H7 (cell line): ENCODE measurements around the gene PIAS1. TPM values are rescaled to one million over a fixed set of nuclear protein-coding genes. Genes with fewer than 3 reads are reported as not detected.
A peak's percentile ranks its signal among the peaks of the same experiment; 100 is the strongest.
"Not testable (repeated sequence)": the region's sequence is repeated elsewhere in the genome, so short reads cannot be mapped to it uniquely, and the experiment has no call there.

Source experiments
- DNase-seq: peaks from one replicate; pipeline ENCODE4 v3.0.0; 2012
- H3K27me3 ChIP-seq: 2 replicates; pipeline ENCODE4 v1.6.0; 2011; ENCODE audit warnings: mild to moderate bottlenecking, low read length; ENCODE audit not compliant: control insufficient read depth, insufficient read depth
- H3K36me3 ChIP-seq: replicated peaks from 2 replicates; pipeline ENCODE4 v1.5.1; 2011; ENCODE audit warnings: low read length; ENCODE audit not compliant: control insufficient read depth, insufficient read depth
- H3K4me3 ChIP-seq: 2 replicates; pipeline ENCODE4 v1.5.1; 2011; ENCODE audit warnings: low read depth, mild to moderate bottlenecking, control low read depth, low read length, moderate library complexity; ENCODE audit not compliant: insufficient read depth
- total RNA-seq: library from RNA; depleted of rRNA; stranded (reverse); fragments of >200 nt; shearing (Covaris generic); gene quantifications from 2 replicates; pipeline ENCODE4 v1.2.3, GENCODE V29; 2014

PIAS1 gene
- total RNA-seq, 1 experiment from 2014 or later = 23.7 TPM

GRCh38 chr15:68208136-68208535, 154.0 kb downstream of the PIAS1 start:
- Histone ChIP-seq H3K4me3 (no peak overlapping the region), H3K36me3 (peaks cover 1% of the 10 kb centered on the region), H3K27me3 (no peaks in the 10 kb centered on the region)
- peak; percentile 30 for DNase-seq

GRCh38 chr15:68208636-68209240, 154.6 kb downstream of the PIAS1 start:
- DNase-seq = peak; percentile 27
- no peaks in the 10 kb centered on the region for H3K27me3 ChIP-seq

DNA sequence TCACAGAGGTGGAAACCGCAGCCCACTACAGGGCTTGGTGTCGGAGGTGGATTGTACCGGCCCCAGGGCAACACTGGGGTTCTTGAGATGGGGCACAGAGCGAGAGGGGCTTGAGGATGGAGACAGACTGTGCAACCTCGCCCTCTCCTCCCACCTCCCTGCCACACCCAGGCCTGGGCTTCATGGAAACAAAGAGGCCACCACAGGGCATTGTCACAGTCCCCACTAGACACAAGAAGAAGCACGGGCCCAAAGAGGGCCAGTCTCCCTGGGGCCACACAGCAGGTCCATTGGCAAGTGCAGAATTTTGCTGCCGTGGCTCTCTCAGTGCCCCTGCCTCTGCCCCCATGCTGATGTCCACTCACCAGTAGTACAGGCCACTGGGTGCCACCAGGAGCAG, 155.2 kb downstream of the PIAS1 start:
- Histone ChIP-seq H3K36me3 (peaks cover 1% of the 10 kb centered on the region), H3K4me3 (no peak overlapping the region), H3K27me3 (no peaks in the 10 kb centered on the region)
- no peak for DNase-seq

More at GRCh38 chr15:68208636-68209240, 154.6 kb downstream of the PIAS1 start:
- no peak overlapping the region for H3K4me3 ChIP-seq
- peaks cover 1% of the 10 kb centered on the region for H3K36me3 ChIP-seq

DNA sequence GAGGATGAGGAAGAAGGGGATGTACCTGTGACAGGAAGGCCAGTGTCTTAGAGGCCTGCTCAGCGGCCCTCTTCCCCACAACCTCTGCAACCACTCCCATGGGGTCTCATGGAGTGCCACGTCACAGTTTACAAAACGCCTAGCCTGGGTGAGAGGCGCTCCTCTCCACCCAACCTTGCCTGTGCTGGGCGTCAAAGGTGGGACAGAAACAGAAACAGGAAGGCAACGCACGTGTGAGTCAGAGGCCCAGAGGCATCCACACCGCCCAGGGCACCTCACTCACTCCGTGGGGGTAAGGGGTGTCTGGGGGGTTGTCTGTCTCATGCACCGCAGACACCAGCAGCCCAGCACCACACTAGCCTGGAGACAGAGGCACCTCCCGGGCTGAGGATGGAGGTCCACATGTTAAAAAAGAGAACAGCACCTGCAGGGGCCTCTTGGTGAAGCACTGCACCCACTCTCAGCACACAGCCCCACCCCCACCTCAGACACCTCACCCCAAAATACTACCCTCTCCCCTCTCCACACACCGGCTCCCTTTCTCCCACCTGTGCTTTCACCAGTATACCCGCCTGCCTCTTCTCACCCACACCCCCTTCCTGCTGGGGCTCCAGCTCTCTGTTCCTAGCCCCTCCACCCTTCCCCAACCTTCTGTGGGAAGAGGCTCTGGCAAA, 155.8 kb downstream of the PIAS1 start:
- peak; percentile 15 for DNase-seq
- Histone ChIP-seq H3K4me3 (no peak overlapping the region), H3K27me3 (no peaks in the 10 kb centered on the region), H3K36me3 (peaks cover 1% of the 10 kb centered on the region)

DNA sequence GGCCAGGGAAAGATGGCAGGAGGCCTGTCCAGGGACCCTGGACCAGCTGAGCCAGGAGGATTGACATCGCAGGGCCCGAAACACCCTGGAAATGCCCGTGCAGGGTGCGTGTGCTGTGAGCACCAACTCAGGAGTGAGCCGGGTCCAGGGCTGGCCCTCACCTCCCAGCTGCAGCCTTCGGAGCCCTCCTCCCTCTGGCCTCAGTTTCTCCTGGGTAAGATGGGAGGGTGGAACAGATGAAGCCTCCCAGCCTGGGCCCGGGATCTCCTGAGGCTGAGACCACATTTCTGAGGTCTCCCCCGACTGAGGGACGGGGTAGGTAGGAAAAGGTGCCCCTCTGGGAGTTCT, 156.3 kb downstream of the PIAS1 start:
- DNase-seq = no peak
- H3K36me3 ChIP-seq = peaks cover under 1% of the 10 kb centered on the region
- H3K4me3 ChIP-seq = no peak overlapping the region
- H3K27me3 ChIP-seq = no peaks in the 10 kb centered on the region

GRCh38 chr15:68210821-68211655, 156.9 kb downstream of the PIAS1 start:
- DNase-seq = peak; percentile 96
- no peaks in the 10 kb centered on the region; the same call in 1 of the 2 replicates for H3K36me3 ChIP-seq
- H3K27me3 ChIP-seq = no peaks in the 10 kb centered on the region
- H3K4me3 ChIP-seq = no peak overlapping the region

DNA sequence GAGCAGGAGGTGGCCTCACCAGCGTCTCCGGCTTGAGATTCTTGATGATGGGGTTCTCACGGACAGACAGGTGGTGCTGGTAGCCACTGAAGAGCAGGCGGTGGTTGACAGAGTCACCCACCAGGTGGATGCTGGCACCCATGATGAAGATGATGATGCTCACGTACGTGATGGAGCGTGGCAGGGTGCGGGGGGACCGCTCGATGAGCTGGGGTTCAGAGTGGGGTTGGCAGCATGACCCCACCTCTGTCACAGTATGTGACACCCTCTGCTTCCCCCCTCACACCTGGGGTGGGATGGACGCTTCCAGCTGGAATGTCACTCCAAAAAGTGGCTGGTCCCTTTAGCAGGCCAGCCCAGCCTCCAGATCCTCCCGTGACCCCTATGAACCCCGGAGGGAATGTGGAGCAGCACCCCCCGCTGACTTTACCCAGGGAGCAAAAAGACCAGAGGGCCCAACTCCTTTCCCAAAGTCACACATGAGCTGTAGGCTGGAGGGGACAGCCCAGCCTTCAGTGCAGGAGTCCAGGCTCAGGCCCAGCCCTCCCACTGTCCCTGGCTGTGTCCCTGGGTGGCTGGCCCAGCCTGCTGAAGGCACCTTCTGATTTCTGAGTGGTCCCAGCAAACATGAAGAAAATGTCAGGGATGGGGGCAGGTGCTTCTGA, 157.7 kb downstream of the PIAS1 start:
- DNase-seq = peak; percentile 46
- Histone ChIP-seq H3K27me3 (no peaks in the 10 kb centered on the region), H3K36me3 (no peaks in the 10 kb centered on the region; the same call in 1 of the 2 replicates), H3K4me3 (no peak overlapping the region)

DNA sequence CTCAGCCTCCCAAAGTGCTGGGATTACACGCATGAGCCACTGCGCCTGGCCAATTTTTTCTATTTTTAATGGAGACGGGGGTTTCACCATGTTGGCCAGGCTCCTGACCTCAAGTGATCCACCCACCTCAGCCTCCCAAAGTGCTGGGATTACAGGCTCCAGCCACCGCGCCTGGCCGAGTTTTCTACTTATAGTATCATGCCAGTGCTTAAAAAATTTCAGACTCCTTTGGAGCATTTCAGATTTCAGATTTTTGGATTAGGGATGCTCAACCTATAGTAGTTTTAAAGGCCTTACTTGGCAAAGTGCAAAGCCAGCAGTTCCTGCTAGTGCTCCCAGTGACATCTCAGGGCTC, 159.4 kb downstream of the PIAS1 start:
- DNase-seq, H3K4me3 ChIP-seq, H3K36me3 ChIP-seq, H3K27me3 ChIP-seq: not testable (repeated sequence)

DNA sequence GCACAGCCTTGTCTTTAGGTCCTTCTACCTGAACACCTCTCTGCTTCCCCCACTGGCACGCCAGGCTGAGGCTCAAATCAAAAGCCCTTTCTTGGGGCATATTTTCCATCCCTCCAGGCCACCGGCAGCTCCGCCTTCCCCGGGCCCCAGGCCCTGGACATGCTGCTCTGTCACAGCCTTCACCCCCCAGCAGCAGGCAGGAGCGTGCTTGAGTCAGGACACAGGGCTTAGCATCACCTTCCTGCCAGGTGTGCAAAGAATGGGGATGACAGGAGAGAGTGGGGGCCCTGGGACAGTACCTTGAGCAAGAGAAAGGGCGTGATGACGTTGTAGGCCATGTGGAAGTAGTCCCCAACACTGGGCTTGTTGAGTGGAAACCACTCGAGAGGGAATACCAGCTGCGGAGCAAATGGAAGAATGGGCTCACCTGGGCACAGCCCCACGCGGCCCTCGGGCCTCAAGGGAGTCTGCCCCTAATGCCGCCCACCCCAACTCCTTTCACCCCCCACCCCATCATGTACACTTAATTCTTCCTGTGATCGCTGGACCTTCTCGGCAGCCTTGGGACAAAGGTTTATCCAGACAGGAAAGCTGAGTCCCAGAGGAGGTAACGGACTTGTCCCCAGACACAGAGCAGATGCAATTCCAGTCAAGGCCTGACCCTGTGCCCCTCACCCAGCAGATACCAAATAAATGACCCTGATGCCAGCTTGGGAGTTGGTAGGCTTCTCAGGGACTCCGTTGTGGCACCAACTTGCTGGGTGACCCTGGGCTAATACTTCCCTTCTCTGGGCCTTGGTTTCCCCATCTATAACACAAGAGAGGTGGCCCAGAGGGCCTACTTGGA, 160.1 kb downstream of the PIAS1 start:
- Histone ChIP-seq H3K36me3 (peaks cover 2% of the 10 kb centered on the region), H3K4me3 (no peak overlapping the region), H3K27me3 (no peaks in the 10 kb centered on the region)
- no peak for DNase-seq

DNA sequence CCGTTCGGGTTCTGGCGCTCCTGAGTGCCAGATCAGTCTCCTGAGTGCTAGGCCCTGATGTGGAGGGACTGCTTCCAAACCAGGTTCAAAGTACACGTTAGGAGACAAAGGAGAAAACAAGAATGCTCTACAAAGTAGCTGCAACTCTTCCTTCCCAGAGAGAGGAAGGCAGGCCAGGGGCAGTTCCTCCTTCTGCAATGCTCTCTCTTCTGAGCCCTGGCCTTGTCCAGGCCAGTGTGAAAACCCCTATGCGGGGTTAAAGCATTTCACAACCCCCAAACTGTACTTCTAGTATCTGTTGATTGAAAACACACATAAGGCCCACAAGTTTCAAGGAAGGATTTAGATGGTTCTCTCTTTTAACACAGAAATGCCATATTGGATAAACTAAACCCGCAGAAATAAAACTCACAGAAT, 160.7 kb downstream of the PIAS1 start:
- no peaks in the 10 kb centered on the region for H3K27me3 ChIP-seq
- peaks cover 2% of the 10 kb centered on the region for H3K36me3 ChIP-seq
- DNase-seq = no peak
- no peak overlapping the region for H3K4me3 ChIP-seq

DNA sequence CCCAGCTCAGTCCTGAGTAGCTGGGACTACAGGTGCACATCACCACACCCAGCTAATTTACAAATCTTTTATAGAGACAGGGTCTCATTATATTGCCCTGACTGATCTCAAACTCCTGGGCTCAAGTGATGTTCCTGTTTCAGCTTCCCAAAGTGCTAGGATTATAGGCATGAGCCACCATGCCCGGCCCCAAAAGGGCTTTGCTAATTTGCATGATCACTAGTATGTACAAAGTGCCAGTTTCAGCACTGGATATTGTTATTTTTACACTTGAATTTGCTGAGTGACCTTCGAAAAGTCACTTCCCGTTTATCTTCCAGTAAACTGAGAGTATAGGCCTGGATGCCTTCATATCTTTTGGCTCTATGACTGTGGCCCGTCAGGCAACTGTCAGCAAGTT, 163.2 kb downstream of the PIAS1 start:
- no peaks in the 10 kb centered on the region for H3K27me3 ChIP-seq
- DNase-seq = no peak
- peaks cover 2% of the 10 kb centered on the region for H3K36me3 ChIP-seq
- no peak overlapping the region for H3K4me3 ChIP-seq

GRCh38 chr15:68218331-68218730, 164.2 kb downstream of the PIAS1 start:
- Histone ChIP-seq H3K27me3 (no peaks in the 10 kb centered on the region), H3K36me3 (peaks cover 2% of the 10 kb centered on the region), H3K4me3 (no peak overlapping the region)
- peak; percentile 2 for DNase-seq

GRCh38 chr15:68218847-68219798, 165.0 kb downstream of the PIAS1 start:
- H3K36me3 ChIP-seq = peaks cover 2% of the 10 kb centered on the region
- peak; percentile 19 for DNase-seq

More at GRCh38 chr15:68218847-68219798, 165.0 kb downstream of the PIAS1 start:
- no peak overlapping the region for H3K4me3 ChIP-seq
- H3K27me3 ChIP-seq = no peaks in the 10 kb centered on the region
